T-helper 9 cell (primary cell): ENCODE measurements around the gene SMOC2.

Experiments
- DNase-seq: peaks from one replicate; pipeline ENCODE4 v3.0.0-alpha.2; 2020

SMOC2 gene

DNA sequence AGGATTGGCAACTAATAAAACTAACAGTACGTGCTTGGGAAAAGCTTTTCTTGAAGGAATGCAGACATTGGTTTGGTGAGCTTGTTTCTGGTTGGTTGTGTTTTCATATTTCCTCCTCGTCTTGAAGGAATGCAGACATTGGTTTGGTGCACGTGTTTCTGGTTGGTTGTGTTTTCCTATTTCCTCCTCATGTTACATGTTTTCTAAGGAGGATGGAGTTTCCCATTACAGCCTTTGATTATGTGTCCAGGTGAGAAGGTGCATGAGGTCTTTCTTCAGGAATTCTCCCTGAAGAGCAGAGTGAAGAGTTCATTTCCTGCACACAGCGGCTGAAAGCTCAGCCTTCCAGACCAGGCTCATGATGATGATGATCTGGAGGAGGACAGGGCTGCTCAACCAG lies 190.6 kb downstream of the SMOC2 start:
- DNase-seq: no peak

DNA sequence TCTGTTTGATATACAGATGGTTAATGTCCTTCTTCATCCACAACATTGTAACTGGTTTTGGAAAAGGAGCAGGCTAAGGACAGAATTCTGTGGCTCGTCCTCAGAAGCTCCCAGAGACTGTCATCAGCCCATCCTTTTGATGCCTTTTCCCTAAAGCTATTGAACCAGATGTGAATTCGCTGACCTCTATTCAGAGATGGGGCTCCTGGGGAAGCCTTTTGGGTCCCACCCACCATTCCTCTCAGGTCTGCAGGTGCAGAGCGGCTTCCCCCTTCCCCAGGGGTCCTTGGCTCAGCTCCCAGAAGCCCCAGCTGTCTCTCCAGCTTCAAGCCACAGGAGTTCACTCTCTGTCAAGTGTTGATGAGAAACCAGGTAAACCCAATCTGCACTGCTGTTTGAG lies 191.7 kb downstream of the SMOC2 start:
- DNase-seq: no peak

DNA sequence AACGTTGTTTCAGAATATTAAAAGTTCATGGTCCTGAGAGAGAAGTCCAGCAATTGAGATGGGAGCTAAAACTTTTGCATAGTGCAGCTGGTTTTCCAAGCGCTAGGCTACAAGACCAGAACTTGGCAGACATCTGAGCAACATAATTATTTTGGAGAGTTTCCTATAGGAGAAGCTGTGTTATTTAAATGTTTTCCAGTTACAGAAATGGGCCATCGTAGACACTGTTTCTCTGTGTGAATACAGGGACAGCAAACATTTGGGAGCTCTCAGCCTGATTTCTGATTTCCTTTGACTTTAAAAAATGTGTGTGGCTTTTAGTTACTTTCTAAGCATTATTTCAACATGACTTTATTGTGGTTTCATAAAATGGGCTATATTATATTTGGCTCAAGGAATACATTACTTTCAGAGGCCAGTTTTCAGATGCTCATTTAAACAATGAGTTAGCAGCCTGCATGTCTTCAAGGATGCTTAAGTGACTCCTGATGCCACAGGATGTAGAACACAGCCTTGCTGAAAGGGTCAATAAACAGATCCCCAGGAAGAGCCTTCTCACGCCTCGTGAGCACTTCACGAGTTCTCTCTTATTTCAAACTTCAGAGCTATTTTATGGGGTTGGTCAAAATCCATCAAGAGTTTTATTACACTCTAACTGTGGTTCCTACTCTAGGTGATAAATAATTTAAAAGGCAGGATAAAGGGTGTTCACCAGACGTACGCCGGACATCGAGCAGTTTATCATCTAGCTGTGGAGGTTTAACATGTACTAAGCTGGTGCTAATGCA lies 193.8 kb downstream of the SMOC2 start:
- DNase-seq: no peak

DNA sequence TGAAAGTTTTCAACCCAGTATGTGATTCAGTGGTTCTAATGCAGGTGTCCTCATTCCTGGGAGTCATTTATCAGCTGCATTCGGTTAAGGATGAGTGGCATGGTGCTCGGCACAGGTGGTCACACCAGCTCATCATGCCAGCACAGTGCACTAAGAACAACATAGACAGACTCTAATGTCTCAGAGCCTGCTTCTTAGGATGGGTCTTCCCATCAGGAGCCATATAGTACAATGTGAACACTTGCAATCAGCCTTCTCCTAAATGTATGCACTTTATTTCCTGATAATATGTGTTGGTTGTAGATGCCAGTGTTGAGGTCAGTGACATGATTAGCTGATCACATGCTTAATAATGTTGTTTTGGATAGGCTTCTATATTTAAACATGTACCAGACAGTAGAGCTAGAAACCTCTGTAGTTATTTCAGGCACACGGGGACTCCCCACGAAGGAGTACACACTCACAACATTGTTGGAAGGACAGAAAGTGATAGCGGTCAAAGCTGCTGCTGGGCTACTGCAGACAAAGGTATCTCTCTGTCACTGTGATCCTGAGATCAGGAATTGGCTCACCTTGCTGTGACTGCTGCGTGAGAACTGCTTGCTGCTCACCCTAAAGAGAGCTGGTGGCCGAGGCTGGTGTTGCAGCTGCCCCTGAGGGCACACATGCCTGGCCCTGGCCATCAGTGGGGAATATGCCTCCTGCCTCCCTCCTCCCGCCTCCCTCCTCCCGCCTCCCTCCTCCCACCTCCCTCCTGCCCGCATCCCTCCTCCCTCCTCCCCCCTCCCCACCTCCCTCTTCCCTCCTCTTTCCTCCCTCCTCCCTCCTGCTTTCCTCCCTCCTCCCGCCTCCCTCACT lies 195.4 kb downstream of the SMOC2 start:
- DNase-seq: no peak

DNA sequence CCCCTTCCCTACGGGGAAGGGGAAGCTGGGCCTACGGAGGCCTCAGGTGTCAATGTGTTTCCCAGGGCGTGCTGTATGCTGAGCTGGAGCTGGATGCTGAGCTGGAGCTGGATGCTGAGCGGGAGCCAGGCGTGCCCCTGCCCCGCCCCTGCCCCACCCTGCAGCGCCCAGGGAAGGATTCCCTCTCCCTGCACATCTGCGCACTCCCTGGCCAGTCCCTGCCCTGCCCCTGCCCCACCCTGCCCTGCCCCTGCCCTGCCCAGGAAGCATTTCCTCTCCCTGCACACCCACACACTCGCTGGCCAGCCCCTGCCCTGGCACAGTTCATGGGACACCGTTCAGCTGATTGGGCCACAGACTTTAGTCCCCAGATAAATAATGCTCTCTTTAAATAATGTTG lies 196.8 kb downstream of the SMOC2 start:
- DNase-seq: no peak

DNA sequence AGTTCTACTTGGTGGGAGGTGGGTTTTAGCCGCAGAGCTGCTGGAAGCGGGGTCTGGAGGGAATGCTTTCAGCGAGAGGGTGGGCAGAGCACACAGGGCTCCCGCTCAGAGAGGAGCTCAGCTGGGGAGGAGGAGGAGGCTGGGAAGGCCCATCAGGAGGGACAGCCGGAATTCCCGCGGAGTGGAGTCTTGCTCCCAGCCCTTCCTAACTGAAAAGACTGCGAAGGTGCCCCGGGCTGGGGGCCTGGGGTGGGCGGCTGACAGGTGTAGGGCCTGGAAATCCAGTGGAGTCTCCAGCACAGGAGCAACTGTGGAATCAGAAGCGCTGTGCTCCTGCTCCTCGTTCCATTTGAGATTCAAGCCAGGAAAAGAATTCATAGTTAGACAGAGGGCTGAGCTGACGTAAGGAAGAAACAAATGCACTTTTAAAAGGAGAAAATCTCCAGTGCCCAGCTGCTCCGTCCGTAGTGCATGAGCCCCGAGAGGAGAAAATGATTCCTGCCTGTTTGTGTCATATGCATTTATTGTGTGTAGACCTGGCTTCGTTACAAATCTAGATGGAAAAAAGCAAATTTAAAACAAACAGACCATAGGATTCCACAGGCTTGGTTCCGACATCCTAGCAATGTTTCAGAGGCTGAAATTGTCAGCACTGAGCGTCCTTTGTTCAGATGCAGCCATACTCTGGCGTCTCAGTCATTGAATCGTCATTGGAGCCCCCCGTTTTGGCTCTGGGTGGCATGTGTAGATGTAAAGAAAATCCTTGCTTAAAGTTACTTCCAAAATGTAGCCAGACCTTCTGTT lies 197.7 kb downstream of the SMOC2 start:
- no peak for DNase-seq

DNA sequence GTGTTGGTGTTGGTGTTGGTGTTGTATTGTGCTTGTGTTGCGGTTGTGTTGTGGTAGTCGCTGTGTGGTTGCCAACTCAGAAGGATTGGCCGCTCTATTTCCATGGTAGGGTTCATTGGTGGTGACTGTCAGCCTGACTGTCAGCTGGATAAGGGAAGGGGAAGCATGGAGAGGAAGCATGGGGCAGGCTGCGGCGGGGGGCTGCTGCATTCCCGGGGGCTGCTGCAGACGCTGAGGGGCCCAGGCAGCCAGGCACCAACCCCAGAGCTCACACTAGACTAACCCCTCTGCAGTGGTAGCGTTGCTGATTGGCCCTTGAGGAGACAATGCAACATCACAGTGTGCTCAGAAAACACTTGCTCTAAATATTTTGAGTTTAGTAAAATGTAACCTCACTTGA lies 199.2 kb downstream of the SMOC2 start:
- DNase-seq: no peak

DNA sequence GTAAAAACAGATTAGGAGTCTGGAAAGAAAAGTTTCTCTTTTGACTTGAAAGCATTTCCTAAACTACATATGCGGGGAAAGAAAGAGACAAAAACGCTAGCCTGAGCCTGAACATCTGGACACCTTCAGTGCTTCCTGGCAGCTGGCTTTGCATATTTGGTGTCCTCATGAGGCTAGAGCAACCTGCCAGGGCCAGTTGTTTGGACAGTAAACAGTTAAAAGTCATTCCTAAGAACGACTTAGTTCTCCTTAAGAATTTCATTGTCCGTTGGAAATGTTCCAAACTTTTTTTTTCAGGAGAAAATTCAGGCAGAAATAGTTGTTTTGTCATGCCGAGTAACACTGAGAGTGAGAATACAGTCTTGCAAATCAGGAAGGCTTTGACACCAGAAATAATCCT lies 199.8 kb downstream of the SMOC2 start:
- DNase-seq: no peak

DNA sequence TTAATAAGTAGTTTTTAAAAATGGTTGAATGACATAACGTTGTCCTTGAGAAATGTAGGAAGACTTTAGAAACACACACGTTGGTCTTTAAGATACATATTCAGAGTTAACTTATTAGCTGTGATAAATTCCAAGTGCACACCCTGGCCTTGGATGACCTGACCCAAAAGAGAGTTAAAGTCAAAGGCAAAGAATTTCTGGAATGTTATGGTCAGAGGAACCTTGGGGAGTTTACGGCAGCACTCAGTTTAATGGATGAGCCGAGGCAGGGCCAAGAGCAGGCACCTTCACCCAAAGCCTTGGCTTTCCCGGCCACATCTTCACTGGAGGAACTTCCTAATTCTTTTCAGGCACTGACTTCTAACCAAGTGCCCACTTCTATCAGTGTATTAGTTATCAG lies 200.5 kb downstream of the SMOC2 start:
- DNase-seq: no peak

DNA sequence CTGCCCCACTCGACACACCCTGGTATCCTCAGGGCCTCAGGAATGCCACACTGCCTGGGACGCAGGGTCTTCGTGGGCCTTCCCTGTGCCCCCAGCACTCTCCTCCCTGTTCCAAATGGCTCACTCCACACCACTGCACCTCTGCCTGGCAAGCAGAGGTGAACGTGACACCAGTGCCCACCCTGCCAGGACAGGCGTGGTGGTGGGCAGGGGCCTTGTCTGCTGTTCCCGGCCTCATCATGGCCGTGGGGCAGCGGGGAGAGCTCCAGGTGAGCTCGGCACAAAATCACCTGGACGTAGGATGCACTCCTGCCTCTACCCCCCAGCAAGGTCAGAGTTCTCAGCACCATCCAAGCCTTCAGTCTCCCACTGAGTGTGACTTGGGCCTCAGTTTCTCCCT lies 202.4 kb downstream of the SMOC2 start:
- DNase-seq: no peak

DNA sequence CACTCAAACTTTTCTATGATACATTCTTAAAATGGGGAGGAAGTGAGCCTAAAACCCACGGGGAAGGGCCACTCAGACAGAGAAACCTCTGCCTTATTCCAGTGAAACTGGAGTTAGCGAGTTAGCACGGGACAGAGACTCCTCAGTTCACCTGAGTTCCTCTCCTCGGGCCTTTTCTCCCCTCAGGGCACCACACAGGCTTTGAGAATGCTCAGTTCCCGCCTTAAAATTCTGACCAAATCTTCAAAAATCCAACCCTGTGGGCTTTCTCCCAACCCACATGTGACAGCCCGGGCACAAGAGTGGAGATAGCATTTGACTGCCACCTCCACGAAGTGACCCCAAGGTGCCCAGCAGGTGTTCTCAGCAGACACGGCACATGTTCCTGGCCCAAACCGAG lies 204.3 kb downstream of the SMOC2 start:
- DNase-seq: no peak

DNA sequence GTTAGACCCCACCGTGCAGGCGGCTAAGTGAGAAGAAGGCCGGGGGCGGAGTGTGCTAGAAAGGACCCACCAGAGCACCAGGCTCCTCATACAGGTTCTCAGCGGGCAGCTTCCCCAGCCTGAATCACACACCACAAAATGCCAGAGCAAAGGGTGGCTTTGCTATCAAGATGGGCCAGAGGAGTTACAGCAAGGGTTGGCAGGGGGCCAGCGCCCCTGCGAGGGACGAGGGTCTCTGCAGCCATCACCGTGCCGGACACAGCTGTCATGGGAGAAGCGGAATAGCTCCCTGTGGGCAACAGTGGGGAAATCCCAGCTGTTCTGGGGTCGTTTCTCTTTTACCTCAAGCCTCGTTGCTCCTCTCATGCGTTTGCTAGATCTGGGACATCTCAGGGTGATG lies 206.3 kb downstream of the SMOC2 start:
- DNase-seq: no peak

DNA sequence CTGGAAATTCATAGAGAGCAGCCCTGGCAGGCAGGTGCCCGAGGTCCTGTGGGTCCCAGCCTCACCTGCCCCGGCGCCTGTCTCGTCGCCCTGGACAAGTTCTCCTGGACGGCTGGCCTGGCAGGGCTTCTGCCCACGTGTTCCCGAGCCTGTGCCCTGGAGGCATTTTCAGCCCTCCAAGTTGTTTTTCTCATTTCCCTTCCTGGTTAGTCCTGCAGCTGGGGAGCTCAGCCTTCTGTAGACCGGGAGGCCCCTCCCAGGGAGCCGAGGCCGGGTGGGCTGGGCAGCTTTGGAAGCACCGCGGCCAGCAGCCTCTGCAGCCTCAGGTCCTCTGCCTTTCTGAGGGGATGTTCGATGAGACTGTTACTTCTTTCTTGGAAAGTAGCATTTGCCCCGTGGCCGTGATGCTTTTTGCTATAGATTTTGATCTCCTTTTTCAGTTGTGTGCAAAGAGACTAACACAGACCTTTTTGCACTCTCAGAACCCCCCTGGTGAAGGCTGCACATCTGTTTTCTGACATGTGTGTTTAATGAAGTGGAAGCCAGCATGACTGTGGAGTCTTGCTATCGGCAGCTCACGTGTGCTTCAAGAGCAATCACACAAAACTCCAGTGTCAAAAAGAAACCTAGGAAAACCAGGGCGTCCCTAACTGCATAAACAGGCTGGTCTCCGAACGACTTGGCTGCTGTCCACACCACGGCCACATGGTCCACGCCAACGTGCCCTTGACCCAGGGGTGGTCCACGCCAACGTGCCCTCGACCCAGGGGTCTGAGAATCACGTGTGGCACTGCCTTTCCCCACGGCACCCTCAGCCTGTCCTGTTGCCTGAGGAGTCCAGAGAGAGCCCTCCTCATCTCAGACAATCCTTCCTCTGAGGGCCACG lies 207.5 kb downstream of the SMOC2 start:
- DNase-seq: no peak

DNA sequence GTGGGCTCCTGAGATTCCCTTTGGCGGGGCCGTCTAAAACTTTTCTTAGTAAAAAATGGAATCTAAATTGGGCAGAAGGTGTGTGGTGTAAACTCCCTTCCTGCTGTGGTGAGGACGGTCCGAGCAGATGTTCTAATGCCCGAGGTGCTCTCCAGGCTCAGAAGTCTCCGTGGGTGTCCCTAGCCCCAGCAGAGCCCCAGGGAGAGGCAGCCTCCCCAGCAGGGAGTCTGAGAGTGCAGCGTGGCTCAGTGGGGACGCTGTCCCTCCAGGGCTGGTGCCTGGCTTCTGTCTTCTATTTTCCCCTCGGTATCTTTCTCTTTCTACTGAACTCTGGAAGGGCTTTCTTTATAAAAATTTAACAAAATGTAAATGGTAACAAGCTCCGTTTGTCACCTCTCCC lies 208.2 kb downstream of the SMOC2 start:
- no peak for DNase-seq

DNA sequence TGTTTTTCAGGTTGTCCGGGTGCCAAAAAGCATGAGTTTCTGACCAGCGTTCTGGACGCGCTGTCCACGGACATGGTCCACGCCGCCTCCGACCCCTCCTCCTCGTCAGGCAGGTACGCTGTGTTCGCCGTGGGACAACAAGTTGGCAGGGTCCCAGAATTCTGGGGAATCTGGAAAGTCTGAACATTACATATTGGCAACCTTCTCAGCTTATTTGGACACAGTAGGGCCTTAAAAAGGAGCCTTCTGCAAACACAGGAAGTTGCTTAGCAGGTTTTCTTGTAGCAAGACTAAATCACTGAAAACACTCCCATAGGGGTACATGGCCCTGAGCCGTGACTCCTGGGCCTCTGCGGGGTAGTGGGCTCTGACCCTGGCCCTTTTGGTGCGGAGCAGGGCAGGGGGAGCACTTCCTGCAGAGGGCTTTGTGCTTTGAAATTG lies 209.7 kb downstream of the SMOC2 start:
- no peak for DNase-seq

DNA sequence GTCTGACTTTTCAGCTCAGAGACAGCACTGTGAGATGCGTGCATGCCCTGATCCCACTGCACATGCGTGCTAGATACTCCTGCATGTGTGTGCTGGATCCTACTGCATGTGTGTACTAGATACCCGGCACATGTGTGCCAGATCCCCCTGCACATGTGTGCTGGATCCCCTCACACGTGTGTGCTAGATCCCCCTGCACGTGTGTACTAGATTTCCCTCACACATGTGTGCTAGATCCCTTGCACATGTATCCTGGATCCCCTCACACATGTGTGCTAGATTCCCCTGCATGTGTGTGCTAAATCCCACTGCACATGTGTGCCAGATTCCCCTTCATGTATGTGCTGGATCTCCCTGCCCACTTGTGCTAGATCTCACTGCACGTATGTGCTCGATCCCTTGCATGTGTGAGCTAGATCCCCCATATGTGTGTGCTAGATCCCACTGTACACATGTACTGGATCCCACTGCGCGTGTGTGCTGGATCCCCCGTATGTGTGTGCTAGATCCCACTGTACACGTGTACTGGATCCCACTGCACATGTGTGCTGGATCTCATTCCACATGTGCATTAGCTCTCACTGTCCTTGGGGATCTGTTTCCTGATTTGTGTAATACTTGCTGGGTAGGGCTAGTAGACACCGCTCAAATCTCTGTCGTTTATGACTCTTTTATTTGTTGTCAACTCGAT lies 214.6 kb downstream of the SMOC2 start:
- DNase-seq: no peak

DNA sequence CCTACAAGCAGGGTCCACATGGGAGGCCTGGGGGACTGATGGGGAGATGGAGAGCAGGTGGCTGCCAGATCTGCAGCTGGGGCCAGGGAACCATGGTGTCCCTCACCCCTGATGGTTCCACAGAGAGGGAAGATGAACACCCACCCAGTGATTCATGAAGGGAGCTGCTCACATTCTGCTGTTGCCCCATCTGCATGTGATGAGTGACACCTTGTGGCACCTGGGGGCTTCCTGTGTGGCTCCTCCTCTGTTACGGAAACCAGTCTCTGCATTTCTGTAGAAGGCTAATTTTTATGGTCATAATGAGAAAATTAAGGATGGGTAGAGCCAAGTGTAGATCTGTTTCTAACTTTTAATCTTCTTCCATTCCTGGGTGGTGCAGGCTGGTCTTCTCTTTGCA lies 217.1 kb downstream of the SMOC2 start:
- no peak for DNase-seq

DNA sequence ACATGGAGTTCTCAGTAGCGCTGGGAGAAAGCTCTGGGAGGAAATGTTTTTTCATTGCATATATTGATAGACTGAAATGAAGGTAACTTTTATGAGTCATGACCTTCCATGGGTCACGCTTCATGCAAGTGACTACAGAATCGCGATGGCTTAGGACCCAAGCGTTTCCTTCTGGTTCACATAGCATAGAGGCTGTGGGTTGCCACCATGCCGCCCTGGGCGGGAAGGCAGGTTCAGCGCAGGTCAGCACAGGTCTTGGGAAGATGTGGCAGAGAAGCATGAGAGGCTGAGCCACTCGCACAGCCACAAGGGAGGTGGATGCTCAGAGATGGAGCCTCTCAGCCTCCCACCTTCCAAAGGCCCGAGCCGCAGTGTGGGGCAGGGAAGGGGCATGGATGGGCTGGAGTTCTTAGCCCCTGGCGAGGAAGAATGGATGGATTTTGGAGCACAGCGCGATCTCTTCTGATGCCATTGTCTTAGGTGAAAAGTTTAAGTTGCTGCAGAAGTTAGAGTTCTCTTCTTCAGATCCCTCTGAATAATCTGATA lies 219.5 kb downstream of the SMOC2 start:
- DNase-seq: no peak

DNA sequence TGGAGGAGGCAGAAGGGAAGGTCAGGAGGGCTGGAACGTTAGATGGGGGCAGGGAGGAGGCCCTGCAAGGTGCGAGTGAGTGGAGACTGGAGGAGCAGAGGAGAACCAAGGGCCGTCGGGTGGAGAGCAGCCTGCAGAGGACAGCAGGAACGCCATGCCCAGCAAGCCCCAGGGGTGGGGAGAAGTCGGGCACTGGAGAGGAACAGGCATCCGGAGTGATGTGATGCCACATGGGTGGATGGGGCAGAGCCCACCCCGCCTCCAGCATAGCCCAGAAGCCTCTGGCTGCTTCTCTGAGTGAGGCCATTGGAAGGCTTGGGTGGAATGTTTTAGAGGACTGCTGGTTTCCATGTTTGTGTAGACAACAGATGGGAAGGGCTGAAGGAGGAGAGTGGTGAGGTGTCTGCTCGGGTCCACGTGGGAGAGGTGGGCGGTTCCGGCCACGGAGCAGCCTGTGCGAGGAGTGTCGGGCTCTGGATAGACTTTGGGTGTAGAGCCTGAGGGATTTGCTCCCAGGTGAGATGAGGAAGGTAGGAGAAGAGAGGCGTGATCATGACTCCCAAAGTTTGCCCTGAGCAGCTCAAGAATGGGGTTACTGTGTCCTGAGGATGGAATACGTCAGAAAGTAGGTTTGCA lies 221.4 kb downstream of the SMOC2 start:
- DNase-seq: no peak

DNA sequence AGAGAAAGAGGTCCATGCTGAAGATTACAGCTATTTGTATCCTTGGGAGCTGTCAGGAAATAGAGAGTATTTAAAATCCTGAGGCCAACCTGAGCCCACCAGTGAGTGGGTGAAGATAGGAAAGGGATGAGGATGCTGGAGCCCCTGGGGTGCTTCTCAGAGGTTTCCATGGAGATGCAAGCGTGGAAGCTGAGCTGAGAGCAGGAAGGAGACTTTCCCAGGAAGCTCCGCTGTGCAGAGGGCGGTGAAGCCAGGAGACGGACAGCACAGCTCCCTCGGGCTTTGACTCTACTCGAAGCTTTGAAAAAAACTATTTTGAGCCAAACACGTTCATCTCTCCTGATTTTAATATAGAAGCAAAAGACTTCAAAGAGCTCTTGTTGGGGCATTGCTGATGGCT lies 222.1 kb downstream of the SMOC2 start:
- no peak for DNase-seq

DNA sequence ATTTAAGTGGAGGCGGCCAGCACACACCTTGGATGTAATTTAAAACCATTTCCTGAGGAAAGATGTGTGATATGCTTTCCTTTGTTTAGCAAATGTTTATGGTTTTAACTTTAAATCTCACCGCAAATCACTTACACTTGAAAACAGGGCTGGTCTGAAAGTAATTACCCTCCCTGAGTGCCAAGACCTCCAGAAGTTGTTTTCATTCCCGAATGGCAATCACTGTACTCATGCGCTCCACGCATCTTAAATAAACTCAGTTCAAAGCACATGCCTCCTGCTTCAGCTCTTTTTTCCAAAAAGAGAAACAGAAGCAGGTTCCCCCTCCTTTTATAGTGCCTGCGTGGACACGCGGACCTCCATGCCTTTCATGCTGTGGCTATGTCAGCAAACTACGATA lies 224.0 kb downstream of the SMOC2 start:
- no peak for DNase-seq
